GM21529 (cell line): ENCODE data around the gene ISOC1.

ENCODE experiments used
- ATAC-seq: cut with Tn5 transposase; IDR thresholded peaks from one replicate; pipeline ENCODE4 v1.9.1; 2021; ENCODE audit not compliant: unreplicated experiment

The ISOC1 gene

GRCh38 chr5:129094087-129094923 is at the start of gene ISOC1:
ISOC1 (plus strand) TSS chr5:129094749; CDS start chr5:129094767, 18 bp downstream.
- ATAC-seq = peak; percentile 88

GRCh38 chr5:129046151-129046550 is 48.4 kb upstream of the ISOC1 start:
- no peak for ATAC-seq

GRCh38 chr5:129048509-129048908 is 46.0 kb upstream of the ISOC1 start:
- no peak for ATAC-seq

DNA sequence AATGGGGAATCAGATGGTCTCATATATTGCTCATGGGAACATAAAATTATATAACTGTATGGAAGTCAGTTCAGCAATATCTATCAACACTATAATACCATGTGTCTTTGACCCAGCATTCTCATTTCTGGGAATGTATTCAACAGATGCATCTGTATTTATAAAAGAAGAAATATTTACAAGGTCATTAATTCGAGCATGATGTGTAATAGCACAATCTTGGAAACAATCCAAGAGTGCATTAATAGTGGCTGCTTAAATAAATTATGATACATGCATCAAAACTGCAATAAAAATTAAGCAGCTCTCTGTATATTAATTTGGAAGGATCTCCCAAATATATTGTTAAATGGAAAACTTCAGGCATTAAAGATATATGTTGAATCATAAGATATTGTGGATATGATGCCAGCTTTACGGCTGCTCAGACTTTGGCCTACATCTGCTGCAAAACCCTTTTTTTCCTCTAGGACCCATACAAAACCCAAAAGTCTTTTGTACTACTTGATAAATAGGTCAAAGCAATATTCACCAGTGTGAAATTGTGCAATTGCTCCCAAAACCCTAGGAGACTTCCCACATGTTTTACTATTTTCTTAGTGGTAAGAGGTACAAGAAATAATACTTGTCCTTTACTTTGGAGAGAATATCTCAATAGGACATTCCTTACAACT is 45.3 kb upstream of the ISOC1 start:
- no peak for ATAC-seq

DNA sequence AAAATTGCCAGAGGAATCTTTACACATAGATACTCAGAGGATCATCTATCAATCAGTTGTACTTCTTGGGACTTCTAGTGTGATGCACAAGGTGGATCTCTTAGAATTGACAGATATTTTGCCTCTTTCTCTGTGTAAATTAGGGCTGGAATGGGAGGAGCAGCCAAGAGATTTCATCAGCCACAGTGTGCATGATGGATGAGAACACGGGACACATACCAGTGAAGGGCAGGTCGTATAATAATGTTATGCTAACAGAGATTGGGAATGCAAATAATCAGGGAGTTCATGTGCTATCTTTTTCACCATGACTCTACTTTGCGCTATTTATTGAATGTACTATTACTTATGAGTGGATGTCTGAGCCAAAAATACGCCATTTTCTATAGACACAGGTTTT is 43.3 kb upstream of the ISOC1 start:
- ATAC-seq = no peak

DNA sequence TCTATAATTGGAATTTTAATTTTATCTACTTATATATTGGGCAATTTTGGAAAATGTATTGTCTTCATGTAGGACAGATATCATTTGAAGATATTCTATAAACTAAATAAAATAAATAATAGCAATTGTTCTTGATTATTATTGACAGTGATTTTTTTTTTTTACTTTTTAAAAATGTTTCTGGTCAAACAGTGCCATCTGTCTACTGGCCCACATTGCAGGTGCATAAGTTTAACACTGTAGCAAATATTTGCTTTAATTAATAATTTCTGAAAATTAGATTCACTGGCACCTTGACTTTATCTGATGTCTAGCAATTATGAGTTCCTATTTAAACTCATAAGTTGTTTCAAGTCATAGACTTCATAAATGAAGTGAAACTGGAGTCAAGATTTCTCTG is 41.1 kb upstream of the ISOC1 start:
- ATAC-seq = no peak

GRCh38 chr5:129057329-129057728 is 37.2 kb upstream of the ISOC1 start:
- ATAC-seq = no peak

GRCh38 chr5:129061849-129062248 is 32.7 kb upstream of the ISOC1 start:
- ATAC-seq = no peak

DNA sequence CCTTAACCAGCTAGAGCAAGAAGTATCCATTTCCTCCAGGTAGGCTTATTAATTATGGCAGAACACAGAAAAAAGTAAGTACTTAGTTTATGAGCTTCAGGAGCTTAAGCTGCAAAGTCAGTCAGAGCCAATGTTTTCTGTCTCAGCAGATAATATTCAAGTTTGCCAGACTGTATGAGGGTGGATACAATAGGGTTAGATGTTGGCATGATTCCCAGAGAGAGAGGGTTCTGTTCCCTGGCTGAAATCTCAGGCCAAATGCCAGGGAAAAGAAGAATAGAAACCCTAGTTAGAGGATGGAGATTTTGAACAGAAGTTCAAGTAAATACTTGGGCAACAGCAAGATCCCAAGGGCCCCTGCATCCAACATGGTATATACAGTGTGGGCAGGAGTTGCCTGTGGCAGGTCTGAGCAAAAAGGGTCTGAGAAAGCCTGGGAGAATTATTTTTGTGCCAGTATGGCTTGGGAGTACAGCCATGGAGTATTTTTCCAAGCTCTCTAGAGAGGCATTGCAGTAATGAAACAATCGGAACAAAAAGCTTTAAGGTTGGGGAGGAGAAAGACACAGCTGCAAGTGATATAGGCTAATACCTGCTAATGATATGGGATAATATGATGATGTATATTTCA is 31.0 kb upstream of the ISOC1 start:
- ATAC-seq = no peak

DNA sequence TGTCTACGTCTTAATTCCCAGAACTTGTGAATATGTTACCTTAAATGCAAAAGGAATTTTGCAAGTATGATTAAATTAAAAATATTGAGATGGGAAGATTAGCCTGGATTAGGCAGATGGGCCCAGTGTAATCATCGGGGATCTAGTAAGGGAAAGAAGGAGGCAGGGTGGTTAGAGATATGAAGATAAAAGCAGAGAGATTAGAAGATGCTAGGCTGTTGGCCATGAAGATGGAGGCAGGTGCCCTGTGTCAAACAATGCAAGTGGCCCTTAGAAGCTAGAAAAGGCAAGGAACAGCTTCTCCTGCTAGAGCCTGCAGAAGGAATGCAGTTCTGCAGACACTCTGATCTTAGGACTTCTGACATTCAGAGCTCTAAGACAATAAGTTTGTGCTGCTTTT is 28.8 kb upstream of the ISOC1 start:
- no peak for ATAC-seq

DNA sequence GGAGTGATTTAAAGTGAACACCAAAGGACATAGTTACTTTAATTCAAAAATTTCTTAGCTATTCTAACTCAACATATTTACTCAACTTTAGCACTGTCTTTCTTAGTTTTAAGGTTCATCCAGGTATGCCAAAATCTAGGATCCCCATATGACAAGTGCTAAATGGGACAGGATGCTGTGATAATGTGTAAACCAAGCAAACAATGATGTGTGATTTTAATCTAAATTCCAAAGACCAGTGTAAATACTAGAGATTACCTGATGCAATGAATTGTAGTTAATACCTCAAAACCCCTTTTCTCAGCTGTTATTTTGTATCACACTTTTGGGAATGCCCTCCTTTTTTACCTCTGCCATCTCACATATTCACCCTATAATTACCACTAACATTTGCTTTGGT is 26.8 kb upstream of the ISOC1 start:
- no peak for ATAC-seq

GRCh38 chr5:129069292-129069691 is 25.3 kb upstream of the ISOC1 start:
- ATAC-seq = peak; percentile 80

- ATAC-seq = no peak
Measured at GRCh38 chr5:129073111-129073510, 21.4 kb upstream of the ISOC1 start.

GRCh38 chr5:129074903-129075302 is 19.6 kb upstream of the ISOC1 start:
- ATAC-seq = no peak

- ATAC-seq = no peak
Measured at GRCh38 chr5:129077433-129078075, 17.0 kb upstream of the ISOC1 start.

DNA sequence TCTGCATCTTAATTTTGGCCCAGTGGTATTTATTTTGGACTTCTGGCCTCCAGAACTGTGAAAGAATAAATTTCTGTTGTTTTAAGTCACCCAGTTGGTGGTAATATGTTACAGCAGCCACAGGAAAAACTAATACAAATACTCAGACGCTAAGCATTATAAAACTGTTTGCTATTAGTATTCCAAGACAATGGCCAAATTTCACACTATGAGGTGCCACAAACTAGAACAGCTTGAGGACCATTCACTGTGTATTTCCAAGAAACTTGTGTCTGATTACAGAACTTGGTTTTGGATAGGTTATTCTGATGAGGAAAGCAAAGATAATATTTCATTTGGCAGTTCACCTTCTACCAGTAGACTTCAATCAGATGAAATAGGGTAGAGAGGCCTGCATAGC is 16.3 kb upstream of the ISOC1 start:
- no peak for ATAC-seq

DNA sequence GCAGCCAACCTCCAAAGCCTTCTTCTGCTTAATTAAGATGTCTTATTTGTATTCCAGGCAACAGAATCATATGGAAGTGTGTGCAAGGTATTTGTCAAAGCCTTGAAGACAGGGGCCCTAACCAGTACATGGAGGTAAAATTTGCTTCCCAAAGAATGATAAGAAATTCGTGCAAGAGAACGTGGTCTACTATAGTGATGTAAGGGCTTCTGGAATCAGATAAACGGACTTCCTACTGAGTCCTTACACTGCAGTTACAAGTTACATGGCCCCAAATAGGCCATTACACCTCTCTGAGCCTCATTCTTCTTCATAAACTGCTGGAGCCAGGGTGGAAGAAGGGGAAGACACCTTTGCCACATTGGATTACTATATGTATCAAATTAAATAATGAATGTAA is 15.9 kb upstream of the ISOC1 start:
- no peak for ATAC-seq

- no peak for ATAC-seq
Measured at GRCh38 chr5:129079496-129079895, 15.1 kb upstream of the ISOC1 start.

DNA sequence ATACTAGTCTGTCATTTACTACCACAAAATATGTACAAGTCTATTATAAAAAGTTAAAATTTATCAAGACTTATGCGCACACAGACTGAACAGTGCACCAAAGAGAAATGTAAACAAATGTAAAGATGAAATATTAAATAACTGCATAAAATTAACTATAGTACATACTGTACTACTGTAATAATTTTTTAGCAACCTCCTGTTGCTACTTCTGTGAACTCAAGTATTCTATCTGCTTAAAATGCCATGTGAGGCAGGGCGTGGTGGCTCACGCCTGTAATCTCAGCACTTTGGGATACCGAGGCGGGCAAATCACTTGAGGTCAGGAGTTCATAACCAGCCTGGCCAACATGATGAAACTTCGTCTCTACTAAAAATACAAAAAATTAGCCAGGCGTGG is 13.8 kb upstream of the ISOC1 start:
- no peak for ATAC-seq

- ATAC-seq = no peak
Measured at GRCh38 chr5:129082225-129083136, 12.1 kb upstream of the ISOC1 start.
